Activated CD4-positive, alpha-beta T cell treated with anti-CD3 and anti-CD28 coated beads for 48 hours (primary cell): ENCODE measurements around the gene SMIM24.
"Not testable (repeated sequence)": the region's sequence is repeated elsewhere in the genome, so short reads cannot be mapped to it uniquely, and the experiment has no call there.

Source experiments
- DNase-seq: peaks from one replicate; pipeline ENCODE4 v3.0.0-alpha.2; 2020

The SMIM24 gene

GRCh38 chr19:3480383-3481091, at the start of gene SMIM24:
SMIM24 (minus strand) TSS chr19:3480525; CDS start chr19:3480463, 62 bp downstream.
- DNase-seq: no peak

GRCh38 chr19:3529299-3529698, 49.0 kb upstream of the SMIM24 start:
- not testable (repeated sequence) for DNase-seq

DNA sequence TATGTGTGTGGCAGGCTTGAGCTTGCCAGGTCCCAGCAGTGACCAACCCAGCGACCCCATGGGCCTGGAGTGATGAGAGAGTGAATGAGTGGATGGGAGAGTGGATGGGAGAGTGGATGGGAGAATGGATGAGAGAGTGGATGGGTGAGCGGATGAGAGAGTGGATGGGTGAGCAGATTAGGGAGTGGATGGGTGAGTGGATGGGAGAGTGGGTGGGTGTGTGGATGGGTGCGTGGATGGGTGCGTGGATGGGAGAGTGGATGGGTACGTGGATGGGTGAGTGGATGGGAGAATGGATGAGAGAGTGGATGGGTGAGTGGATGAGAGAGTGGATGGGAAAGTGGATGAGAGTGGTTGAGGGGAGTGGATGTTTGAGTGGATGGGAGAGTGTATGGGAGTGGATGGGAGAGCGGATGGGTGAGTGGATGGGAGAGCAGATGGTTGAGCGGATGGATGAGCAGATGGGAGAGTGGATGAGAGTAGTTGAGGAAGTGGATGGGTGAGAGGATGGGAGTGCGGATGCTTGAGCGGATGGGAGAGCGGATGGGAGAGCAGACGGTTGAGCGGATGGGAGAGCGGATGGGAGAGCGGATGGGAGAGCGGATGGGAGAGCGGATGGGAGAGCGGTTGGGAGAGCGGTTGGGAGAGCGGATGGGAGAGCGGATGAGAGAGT, 48.4 kb upstream of the SMIM24 start:
- DNase-seq: no peak

GRCh38 chr19:3528080-3528479, 47.8 kb upstream of the SMIM24 start:
- no peak for DNase-seq

DNA sequence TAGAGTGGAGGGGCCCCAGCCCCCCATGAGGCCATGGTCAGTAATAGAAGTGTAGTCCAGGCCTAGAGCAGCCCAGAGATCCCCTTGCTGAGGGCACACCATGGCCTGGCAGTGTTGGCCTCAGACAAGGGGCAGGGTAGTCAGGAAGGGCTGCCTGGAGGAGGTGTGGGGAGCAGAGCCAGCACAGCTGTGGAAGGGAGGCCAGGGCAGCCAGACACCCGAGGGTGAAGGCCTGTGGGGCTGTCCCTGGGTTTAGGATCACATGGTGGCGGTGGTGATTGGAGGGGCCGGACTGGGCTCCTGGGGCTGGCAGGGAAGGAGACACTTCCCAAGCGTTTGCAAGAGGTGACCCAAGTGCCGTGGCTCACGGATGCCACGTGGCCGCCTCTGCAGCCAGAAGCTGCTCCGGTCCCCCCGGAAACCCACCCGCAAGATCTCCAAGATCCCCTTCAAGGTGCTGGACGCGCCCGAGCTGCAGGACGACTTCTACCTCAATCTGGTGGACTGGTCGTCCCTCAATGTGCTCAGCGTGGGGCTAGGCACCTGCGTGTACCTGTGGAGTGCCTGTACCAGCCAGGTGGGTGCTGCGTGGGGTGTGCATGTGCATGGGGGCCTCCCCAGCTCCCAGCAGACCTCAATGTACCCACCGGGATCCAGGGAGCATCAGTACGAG, 47.0 kb upstream of the SMIM24 start:
- no peak for DNase-seq

- no peak for DNase-seq
These were observed 46.3 kb upstream of the SMIM24 start for GRCh38 chr19:3526507-3527237.

DNA sequence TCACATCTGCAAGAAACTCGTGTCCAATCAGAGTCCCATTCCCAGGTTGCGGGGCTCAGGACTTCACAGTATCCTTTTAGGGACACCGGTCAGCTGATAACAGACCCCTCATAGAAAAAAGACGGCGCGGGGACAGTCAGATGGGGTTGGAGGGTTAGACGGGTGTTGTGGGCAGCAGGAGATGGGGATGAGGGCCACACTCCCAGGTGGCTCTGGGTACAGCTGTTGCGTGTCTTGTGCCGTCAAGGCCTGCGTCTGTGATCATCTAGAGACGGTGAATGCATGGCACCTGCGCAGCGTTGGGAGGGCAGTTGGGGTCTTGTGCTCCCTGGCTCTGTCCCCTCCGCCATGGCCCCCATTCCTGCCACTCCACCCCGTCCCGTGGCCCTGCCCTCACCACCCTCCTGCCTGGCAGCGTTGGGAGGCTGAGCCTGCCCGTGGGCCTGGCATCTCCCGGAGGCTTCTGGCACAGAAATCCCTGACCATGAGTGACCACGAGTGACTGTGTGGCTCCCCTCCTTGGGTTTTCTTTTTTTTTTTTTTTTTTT, 44.7 kb upstream of the SMIM24 start:
- no peak for DNase-seq

DNA sequence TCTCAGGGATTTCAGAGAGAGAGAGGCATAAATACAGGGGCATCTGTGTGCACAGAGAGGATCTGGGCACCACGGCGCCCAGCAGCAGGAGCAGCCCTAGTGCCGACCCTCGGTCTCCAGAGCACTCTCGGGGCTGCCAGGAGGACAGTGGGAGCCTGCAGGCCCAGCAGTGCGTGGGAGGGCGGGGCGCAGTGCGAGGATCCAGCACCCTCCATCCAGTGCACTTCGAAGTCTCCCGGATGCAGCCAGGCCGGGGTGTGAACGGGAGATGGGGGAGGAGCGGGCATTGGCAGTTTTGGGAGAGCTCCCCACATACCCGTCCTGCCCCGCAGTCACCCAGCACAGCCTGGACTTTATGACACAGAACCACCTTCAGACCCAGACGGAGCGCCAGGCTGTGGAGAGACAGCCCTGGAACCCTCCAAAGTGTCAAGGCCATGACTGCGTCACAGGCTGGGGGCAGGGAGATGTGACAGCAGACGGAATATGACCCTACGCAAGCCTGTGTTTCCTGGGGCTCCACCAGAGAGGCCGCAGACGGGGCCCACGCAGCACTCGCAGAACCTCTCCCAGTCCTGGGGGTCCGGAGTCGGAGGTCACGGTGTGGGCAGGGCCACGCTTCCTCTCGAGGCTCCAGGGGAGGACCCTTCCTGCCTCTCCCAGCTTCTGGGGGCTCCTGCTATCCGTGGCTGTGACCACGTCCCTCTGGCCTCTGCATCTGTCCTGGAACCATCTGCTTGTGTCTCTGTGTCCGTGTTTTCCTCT, 43.9 kb upstream of the SMIM24 start:
- no peak for DNase-seq

DNA sequence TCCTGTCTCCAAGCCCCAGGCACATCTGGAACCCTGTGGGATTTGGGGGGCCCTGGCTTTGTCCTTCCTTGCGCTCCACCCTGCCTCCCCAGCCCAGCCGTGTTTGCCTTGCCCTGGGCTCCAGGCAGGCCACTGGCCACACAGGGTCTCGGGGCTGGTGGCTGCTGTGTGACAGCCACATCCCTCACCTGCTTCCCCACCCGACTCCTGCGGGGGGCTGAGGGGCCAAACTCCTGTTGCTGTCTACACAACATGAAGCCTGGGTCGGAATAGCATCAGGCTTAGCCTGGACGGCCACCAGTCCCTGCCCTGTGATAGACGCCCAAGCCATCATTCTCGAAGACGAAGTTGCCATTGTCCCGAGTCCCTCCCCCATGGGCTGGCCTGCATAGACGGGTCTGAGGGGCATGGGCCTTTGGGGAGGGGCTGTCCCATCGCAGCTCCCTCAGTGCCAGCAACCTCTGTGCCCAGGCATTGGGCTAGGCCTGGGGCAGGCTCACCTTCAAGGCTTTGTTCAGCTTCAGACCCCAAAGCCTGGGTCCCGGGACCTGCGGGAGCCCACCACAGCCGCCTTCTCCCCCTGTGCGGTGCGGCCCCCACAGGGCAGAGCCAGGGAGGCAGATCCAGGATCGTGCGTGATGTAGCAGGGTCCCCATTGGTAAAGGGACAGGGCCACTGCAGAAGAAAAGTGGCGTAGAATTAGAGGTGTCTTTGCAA, 43.2 kb upstream of the SMIM24 start:
- DNase-seq: no peak

- DNase-seq: no peak
These were observed 42.4 kb upstream of the SMIM24 start for GRCh38 chr19:3522421-3523360.

DNA sequence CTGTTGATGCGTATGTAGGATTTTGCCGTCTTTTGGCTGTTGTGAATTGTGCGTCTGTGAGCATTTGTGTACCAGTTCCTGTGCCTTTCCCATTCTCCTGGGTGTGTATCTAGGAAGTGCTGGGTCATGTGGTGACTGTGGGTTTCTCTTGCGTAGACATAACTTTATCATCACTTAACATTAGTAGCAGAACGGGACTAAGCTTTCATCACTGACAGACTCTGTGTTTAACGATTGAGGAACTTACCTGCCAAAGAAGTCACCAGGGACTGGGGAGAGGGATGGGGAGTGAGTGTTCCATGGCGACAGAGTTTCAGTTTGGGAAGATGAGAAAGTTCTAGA, 40.8 kb upstream of the SMIM24 start:
- DNase-seq: no peak

DNA sequence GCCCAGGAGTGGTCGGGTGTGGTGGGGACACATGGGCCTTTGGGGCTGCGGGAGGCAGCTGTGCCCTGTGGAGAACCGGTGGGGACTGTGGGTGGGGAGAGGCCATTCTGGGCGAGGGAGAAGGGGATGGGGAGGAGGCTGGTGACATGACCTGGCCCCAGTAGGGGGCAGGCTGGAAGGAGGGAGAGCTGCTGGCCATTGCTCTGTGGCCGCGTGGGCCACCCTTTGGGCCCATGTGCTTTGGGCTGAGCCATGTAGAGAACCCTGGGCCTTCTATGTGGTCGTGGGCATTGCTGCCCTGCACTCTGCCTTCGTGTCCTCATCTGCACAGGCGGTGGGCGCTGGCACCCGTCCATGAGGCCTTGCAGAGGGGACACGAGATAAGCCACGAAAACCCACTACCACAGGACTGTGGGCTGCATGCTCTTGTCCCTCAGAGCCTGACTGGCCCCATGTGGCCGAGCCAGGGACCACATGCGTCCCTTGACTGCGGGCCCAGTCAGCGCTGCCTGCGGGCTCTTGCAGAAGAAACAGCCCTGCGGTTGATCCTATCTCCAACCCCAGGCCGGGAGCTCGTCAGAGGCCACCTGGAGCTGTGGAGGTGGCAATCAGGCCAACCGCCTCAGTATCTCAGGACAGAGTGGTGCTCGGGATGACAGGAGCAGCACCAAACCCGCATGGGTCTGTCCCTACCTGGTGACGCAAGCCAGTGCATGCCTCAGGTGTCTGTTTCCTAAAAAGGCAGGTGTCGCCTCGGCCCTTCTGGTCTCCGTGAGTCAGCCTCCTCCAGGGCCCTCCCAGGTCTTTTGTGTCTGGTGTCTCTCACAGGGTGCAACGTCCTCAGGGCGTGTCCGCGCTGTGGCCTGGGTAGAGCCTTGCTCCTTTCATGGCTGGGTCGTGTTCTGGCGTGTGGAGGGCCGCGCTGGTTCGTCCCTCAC, 40.1 kb upstream of the SMIM24 start:
- no peak for DNase-seq

DNA sequence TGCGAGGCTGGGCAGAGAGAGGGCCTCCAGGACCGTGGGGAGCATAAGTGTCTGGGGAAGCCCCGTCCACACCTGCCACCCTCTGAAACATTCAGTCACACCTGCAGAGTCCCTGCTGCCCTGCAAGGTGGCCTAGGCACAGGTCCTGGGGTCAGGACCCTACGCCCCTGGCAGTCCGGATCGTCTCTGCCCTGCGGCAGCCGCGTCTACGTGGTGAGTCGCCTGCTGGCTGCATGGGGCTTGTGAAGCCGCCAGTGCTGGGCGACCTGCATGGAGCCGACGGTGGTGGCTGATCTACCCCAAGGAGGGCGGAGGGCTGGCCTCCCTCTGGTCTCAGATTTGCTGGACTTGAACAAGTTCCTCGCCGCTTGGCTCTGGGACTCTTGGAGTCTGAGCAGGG, 38.8 kb upstream of the SMIM24 start:
- DNase-seq: no peak

DNA sequence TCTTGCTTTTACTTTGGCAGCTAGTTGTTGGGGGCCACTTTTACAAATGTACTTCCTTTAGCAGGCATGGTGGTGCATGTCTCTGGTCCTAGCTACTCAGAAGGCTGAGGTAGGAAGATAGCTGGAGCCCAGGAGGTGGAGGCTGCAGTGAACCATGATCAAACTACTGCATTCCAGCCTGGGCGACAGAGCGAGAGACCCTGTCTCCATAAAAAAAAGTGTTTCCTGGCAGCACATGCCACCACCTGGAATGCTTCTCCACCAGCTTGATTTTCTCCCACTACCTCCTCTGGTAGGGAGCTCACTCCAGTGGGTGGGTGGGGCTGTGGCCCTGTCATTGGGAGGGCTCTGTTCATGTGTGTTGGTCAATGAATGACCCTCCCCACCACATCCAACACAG, 38.3 kb upstream of the SMIM24 start:
- no peak for DNase-seq

GRCh38 chr19:3518255-3518654, 37.9 kb upstream of the SMIM24 start:
- no peak for DNase-seq

DNA sequence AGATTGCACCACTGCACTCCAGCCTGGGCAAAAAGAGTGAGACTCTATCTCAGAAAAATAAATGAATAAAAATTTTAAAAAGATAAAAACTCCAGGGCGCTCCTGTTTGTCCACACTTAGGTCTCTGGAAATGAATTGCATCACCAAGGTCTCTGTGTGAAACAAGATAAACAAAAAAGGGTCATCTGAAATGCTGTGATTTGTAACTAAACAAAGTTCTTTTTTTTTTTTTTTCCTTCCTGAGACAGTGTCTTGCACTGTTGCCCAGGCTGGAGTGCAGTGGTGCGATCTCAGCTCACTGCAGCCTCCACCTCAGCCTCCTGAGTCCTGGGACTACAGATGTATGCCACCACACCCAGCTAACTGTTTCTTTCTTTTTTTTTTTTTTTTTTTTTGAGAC, 37.3 kb upstream of the SMIM24 start:
- no peak for DNase-seq

DNA sequence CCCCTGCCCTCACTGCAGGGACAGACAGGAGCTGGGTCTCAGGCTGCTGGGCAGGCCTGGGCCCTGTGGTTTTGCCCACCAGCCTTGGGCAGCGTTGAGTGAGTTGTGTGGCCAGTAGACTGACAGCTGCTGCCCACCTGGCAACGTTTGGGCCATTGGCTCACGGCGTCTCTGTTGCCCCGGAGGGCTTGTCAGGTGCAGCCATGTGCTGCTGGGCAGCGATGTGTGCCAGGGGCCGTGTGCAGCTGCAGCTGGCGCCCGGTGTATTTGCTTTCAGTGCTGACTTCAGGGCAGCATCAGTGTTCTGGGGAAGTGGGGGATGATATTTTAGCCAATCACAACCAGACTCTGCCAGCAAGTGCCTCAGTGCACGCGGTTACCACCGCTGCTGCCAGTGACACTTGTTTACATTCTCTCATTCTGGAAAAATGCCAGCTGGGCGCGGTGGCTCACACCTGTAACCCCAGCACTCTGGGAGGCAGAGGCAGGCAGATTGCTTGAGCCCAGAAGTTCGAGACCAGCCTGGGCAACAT, 36.4 kb upstream of the SMIM24 start:
- DNase-seq: peak; percentile 49

DNA sequence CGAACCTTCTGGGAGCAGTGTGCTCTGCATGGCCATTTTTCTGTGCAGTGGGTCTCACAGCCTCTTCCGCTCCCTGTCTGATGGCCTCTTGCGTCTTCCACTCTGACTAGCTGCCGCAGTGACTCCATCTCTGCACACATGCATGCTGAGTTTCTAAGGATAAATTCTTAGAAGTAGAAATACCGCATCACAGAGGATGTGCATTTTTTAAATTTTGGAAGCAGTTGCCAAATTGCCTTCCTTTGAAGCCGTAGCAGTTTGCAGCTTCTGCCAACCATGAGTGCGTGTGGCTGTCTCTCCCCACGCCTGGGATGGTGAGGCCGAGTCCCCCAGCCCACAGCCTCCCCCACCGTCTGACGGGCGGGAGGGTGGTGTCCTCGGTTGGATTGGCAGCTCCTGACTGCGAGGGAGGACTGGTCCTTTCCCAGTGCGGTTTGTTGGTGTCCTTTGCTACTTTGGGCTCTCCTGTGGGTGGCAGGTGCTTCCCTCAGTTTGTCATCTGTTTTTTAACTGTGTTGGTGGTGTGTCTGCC, 35.6 kb upstream of the SMIM24 start:
- DNase-seq: no peak

GRCh38 chr19:3514930-3515329, 34.6 kb upstream of the SMIM24 start:
- DNase-seq: no peak
